Stimulated activated CD8-positive, alpha-beta memory T cell treated with anti-CD3 and anti-CD28 coated beads, Interleukin-12 subunit alpha, Interleukin-12 subunit beta, amount 100 ng/mL, for 24 hours (primary cell): ENCODE measurements around the gene CALHM4.

Experiments used
- DNase-seq: peaks from one replicate; pipeline ENCODE4 v3.0.0-alpha.2; 2020; ENCODE audit errors: extremely low read depth

Gene CALHM4

GRCh38 chr6:116542426-116542825, 11.1 kb upstream of the CALHM4 start:
- no peak for DNase-seq

- no peak for DNase-seq
These were observed 10.4 kb upstream of the CALHM4 start for GRCh38 chr6:116543149-116543548.

DNA sequence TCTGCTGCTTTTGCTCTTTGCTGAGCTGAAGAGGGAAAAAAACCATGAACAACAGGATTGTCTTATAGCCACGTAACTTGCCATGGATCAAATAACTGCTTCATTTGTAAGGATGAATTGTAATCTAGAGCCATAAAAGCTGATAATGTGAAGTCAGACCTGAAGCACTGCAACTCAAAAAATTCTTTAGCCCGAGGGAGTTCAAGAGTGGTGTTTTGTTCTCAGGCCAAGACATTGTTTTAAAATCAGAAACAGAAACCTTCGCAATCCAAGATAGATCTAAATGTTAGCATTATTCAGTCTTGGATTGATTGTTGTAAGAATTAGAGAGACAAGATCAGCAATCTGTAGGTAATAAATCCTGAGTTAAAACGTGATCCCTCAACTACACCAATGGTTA, 7.9 kb upstream of the CALHM4 start, which contains the start of gene TRAPPC3L:
Gene TRAPPC3L (minus strand): TSS at position 34 of the 400 bp plus-strand sequence. CDS start 170 bp downstream, outside the sequence.
- DNase-seq, result no peak

- DNase-seq, result no peak
These were observed 6.2 kb upstream of the CALHM4 start for GRCh38 chr6:116547358-116547757.

GRCh38 chr6:116550796-116551195, 2.8 kb upstream of the CALHM4 start:
- DNase-seq, result no peak

- DNase-seq, result no peak
These were observed 2.5 kb downstream of the CALHM4 start for GRCh38 chr6:116556065-116556464.

DNA sequence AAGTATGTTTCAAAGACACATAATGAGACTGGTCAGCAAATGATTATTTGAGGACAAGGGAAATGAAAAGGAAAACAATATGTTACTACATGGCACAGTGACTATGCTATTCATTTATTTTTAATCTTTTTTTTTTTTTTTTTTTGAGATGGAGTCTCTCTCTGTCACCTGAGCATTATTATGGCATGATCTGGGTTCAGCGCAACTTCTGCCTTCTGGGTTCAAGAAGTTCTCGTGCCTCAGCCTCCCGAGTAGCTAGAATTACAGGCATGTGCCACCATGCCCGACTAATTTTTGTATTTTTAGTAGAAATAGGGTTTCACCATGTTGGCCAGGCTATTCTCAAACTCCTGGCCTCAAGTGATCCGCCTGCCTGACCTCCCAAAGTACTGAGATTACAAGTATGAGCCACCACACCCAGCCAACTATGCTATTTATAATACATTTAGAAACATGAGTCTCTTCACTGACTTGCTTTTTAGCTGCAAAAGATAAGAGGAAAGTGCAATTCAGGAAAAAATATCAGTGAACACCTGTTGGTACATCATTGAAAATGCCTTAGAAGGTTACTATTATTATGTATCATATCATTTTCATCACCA, 3.4 kb downstream of the CALHM4 start:
- DNase-seq, result no peak

GRCh38 chr6:116557893-116558292, 4.3 kb downstream of the CALHM4 start:
- no peak for DNase-seq

GRCh38 chr6:116560130-116560529, 6.6 kb downstream of the CALHM4 start:
- DNase-seq, result no peak

- peak; percentile 20 for DNase-seq
These were observed 7.9 kb downstream of the CALHM4 start for GRCh38 chr6:116561377-116562018.

DNA sequence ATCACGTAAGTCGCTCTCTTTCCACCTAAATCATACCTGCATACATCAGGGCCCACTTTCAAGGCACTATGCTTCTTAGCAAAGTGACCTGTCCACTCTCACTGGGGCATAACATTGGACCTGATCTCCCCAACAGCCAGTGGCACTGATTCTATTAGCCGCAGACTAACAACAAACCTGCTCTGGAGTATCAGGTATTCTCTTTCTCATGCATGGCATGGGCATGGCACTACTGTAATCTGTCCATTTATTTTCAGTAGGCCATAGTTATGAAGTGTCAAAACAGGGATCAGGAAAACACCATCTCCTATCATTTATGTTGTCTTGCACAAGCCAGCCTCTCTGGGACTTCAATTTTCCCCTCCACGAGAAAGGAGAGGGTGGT, 8.5 kb downstream of the CALHM4 start:
- DNase-seq, result no peak

GRCh38 chr6:116562614-116563013, 9.1 kb downstream of the CALHM4 start:
- no peak for DNase-seq

DNA sequence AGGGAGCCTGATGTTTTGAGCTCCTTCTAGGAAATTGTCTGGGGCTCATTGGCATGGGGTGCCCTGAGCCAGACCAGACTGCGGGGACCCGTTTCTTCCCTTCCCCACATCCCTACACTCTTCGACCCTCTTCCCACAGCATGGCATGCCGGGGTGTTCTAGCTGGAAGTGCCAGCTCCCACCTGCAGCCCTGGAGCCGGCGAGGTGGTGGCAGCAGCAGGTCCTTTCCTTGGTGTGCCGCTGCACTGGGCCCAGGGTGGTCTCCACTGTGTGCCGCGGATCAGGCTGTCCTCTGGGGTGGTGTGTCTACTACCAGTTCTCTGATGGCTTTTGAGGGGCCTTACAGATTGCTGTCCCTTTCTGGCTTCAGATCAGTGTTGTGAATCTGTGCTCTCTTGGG, 10.3 kb downstream of the CALHM4 start:
- DNase-seq, result no peak

GRCh38 chr6:116564311-116564710, 10.8 kb downstream of the CALHM4 start:
- no peak for DNase-seq

DNA sequence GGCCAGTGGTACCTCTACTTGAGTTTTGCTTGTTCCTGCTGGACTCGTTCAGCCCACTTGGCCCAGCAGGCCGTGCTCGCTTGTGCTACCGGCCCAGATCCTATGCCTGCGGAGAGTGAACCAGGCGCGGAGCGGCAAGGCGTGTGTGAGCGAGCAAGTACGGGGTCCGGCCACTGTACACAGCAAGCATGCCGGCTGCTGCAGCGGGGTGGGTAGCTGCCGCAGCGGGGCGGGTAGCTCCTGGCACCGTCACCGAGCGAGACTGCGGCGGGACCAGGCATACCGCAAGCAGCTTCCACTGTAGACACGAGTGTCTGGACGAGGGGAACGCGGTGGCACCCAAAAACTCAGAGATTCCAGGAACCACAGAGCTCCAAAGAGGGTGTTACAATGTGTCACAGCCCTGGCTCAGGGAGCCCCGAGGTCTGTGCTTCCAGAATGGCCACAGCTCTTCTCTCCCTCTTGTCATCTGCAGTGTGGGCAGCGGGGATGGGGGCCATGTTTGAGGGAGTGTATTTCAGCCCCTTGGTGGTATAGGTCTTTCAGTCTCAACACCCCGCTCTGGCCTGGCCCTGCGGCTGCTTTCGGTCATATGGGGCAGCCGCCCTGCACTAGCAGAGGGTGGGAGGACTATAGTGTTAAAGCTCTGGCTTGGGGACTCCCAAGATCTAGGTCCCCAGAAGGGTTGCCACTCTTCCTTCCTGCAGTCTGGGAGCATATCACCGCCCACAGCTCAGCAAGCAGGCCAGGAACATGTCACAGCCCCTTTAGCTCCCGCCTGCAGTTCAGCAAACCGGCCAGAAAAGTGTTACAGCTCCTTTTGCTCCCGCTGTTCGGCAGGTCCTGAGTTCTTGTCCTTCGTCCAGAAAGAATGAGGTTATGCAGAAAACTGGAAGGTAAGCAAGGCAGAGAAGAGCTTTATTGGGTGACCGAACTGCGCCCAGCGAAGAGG, 11.6 kb downstream of the CALHM4 start:
- no peak for DNase-seq

- DNase-seq, result no peak
These were observed 14.6 kb downstream of the CALHM4 start for GRCh38 chr6:116568111-116568510.

DNA sequence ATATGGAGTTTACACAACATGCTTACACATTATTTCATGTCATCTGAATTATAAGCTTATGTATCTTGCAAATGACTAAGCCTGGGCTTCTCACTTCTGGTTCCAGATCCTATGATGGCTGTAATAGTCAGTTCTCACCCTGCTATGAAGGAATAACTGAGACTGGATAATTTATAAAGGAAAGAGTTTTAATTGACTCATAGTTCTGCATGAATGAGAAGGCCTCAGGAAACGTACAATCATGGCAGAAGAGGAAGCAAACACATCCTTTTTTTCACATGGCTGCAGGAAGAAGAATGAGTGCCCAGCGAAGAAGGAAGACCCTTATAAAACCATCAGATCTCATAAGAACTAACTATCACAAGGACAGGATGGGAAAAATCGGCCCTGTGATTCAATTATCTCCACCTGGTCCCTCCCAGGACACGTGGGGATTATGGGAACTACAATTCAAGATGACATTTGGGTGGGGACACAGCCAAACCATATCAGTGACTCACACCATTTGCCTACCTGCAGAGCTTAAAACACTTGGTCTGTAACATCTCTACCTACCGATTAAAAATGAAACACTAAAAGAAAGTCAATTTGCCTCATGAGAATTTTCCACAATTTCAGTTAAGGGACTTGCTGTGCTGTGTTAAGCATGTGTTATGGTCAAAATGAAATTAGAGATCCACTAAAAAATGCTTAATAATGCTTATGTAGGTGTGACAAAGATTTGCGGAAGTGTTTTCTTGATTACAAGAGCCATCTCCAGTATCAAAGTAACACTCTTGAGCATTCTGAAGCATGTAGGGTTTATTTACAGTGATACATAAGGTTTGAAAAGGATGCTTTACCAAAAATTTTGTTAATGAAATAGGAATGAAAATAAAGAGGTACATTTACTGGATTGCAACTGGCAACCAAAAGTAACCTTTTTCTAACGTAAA, 15.5 kb downstream of the CALHM4 start:
- no peak for DNase-seq

DNA sequence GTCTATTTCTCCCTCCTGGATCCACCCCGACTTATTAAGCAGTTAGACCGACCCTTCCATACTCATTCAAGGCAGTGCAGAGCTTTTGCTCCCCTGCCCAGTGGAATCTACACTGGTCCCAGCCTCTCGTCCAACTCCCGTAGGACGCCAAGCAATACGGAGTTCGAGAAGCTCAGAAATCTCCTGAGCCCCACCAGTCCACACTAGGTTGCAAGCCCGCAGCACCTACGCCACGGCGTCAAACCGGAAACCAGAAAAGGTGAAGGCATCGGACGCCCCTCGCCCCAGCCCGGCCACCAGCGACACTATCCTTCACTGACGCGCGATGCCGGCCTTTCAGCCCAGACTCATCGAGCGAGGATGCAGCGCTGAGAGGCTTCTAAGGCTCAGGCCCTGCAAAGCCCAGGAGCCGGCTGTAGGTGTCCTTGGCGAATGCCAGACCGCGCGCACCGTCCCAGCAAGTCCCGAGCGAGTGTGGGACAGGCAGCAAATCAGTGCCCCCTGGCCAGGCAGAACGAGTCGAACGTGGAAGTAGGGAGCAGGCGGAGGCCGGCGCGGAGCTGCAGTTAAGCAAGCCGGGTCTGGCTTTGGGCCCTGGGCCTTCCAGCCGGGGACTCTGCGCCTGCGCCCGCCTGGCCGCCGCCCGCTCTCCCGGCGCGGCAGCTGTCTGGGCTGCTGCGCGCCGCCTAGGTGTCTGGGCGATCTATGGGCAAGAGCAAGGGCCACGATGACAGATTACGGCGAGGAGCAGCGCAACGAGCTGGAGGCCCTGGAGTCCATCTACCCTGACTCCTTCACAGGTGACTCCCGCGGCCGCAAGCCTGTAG, 17.5 kb downstream of the CALHM4 start, which contains the start of gene RWDD1:
Gene RWDD1 (plus strand): TSS at position 649 of the 827 bp plus-strand sequence. CDS start 79 bp downstream, at position 728.
- peak; percentile 92 for DNase-seq

GRCh38 chr6:116571683-116572000, 18.1 kb downstream of the CALHM4 start:
- no peak for DNase-seq

DNA sequence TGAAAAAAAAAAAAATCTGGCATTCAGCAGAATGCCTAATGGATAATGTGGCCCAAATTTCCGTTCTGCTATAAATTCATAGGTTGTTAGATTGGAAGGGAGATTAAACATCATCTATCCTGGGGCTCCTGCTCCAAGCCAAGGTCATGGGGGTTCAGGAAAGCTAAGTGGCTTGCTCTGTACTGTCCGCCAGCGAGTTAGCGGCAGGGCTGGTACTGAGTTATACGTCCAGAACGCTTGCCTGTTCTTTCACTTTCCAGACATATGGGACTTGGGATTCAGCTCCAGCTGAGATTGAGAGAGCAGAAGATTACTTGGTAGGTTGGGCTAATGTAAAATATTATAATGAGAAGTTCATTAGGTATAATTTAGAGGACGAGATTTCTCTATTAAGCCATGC, 18.6 kb downstream of the CALHM4 start:
- DNase-seq, result no peak

- DNase-seq, result no peak
These were observed 21.7 kb downstream of the CALHM4 start for GRCh38 chr6:116575227-116575626.
